Measurements from ENCODE around the gene MBLAC1.

MBLAC1 gene

DNA sequence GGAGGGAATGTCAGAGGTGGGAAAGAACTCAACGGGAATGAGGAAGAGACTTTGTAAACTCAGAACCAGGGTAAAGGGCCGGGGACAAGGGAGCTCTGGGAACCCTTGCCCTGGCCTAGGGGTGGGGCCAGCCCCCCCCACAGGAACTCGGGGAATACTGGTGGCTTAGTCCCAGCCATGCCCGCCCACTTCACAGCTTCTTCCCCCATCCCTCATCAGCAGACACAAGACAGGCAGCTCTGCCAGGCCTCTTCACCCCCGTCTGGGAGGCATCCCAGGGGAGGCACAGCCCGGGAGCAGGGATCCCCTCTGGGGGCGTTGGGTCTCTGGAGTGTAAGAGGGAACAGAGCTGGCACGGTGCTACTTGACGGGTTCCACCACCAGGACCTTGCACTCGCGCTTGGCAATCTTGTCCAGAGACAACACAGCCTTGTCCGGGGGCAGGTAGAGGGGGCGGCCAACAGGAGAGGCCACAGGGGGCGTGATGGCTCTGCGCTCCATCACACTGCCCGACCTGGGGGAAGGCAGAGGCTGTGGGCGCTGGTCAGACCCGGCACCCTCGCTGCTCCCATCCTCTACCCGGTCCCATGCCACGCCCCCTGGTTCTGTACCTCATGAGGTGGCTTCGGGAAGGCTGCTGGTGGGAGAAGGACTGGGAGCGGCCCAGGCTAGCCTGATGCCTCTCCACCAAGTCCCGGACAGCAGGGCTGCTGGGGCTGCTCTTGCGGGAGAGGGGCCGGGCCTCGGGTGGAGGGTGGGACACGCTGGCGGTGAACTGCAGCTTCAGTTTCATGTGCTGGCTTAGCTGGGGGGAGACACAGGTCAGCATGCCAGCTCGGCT lies 28.1 kb downstream of the MBLAC1 start:
- no peak for DNase-seq (ENCODE audit: low spot score)

DNA sequence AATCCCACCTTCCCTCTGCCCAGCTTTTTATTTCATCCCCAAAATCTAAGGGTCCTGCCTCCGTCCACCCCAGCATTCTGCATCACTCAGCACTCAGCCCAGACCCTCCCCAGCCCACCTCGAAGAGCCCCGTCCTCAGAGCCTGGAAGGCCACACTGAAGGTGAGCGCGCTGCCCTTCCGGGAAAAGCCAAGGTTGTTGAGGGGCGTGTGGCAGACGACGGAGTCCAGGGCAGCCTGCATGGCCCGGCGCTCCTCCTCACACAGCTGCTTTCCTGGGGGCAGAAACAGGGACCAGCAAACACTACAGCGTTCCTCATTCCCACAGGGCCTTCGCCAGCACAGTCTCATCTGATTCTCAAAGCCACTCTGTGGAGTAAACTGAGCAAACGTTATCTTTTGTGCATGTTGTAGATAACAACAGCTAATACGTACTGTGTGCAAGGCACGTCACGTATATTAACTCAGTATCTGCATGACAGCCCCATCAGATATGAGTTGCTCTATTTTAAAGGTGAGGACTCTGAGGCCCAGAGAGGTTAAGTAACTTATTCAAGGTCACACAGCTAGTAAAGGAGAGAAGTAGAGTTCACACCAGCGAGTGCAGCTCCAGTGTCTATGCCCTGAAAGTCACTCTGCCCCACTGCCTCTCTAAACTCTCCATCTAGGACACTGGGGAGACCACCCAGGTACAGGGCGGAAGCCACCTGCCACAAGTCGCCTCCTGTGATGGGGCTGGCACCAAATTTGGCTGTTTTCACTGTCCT lies 29.0 kb downstream of the MBLAC1 start:
- DNase-seq (ENCODE audit: low spot score) = no peak

DNA sequence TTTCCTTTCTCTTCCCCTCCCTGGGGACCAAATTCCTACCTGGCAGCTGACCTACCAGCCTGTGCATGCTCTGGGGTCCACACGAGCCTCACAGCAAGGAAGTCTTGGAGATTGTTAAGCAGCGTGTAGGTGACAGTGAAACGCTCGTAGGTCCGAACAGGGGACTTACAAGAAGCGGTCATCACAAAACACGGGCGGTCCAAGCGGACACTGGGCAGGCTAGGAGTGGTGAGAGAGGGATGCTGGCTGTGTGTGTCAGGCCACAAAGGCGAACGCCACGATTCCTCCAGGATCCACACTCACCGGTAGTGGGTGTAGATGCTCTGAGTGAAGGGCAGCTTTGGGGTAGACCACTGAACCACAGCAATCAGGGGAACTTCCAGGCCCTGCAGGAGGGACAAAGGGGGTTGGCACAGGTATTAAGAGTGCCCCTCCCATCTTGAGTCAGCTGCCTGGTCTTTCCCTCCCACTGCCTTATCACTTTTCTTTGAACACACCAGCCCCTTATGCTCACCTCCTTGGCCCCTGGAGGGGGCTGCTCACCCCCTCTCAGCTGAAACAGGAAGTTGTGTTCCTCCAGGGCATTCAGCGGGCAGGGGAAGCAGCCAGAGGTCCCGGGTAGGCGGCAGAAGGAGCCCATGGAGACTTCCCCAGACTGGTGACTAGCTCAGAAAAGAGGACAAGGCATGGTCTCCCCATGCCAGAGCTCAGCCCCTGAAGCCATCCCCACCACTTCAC lies 29.7 kb downstream of the MBLAC1 start:
- no peak for DNase-seq (ENCODE audit: low spot score)

DNA sequence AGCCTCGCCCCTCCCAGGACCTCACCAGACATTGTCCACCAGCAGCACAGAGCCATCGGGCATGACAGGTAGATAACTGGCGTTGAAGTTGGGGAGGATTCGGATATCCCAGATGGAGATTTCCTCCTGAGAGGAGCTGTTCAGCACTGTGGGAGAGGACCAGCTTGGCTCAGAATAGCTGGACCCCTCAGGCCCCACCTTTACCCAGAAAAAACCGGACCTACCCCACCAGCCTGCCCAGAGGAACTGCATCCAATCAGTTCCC lies 30.2 kb downstream of the MBLAC1 start:
- no peak for DNase-seq (ENCODE audit: low spot score)

DNA sequence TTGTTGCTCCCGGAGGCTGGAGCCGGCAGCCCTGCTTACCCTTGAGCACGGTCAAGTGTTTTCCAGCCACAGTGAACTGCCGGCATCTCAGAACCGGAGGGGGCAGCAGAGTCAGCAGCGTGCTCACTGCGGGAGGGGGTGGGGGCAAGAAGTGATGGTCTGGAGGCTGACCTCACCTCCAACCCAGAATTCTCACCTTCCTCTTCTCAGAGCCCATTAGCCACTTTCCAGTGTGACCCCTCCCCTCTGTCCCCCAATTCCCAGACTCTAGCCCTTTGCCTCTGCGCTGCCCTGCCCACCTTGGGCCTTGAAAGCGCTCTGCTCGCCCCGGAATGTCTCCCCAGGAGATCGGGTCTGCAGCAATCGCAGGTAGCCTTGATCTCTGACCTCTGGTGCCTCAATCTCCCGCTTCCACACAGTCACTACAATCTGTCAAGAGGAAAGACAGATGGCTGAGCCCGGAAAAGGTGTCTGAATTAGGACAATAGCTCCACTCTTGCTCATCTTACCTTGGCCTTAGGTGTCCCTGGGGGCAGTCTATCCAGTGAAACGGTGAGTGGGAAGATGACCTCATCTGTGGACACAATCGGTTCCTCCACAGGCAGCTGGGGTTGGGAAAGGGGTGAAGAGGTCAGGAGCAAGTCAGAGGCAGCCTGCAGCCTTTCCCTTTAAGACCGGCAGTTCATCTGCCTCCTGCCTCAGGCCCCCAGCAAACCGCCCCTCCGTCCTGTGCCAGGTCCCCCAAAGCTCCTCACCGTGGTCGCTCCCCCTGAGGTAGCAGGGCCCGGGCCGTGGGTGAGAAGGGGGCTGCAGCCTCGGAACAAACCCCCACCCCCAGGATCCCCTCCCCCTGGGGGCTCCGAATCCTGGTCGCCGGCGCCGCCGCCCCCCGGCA lies 30.8 kb downstream of the MBLAC1 start:
- DNase-seq (ENCODE audit: low spot score) = no peak

DNA sequence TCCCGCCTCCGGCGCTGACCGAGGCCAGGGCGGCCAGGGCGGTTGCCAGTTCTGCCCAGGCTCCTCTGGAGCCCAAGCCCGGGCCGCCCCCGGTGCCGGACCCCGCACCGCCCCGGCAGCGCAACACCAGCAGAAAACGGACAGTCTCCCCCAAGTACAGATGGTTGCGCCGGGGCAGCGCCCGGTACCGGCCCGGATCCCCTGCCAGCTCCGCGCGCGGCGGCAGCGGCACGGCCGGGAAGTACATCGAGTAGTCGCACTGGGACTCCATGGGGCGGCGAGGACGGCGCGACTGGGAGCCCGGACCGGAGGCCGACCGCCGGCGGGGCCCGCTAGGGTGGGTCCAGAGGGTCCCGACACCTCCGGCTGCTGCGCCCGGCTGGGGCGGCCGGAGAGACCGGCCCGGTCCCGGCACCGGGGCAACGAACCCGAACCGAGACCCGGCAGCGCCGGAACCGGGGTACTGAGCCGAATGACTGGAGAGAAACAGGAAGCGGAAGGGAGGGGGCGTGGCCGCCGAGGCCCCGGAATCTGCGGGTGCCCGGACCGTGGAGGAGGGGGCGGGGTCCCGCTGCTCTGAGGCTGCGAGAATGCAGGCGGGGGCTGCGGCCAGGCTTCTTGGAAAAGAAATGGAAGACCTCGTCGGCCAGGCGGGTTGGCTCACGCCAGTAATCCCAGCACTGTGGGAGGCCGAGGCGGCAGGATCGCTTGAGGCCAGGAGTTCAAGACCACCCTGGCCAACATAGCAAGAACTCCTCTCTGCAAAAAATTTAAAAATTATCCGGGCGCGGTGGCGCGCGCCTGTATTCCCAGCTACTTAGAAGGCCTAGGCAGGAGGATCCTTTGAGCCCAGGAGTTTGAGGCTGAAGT lies 31.7 kb downstream of the MBLAC1 start, which contains the start of gene TRAPPC14:
TRAPPC14 (minus strand) TSS at position 495 of the 870 bp plus-strand sequence; CDS start at position 271, 224 bp downstream.
- DNase-seq (ENCODE audit: low spot score) = peak; percentile 89

DNA sequence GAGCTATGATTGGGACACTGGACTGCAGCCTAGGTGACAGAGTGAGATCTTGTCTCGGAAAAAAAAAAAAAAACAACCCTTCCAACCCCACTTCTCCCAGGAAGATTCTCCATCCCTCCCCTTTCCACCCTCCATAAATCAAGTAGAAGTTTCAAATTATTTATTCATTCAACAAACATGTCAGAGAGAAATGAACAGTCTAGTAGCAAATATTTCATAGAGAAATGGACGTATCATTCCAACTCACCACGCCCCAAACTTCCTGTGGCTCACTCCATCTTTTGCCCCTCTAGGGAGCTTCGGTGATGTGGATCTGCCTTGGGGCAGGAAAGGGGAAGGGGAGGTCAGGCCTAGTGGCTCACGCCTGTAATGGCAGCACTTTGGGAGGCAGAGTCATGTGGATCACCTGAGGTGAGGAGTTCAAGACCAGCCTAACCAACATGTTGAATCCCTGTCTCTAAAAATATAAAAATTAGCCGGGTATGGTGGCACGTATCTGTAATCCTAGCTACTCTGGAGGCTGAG lies 32.4 kb downstream of the MBLAC1 start:
- DNase-seq (ENCODE audit: low spot score) = no peak

DNA sequence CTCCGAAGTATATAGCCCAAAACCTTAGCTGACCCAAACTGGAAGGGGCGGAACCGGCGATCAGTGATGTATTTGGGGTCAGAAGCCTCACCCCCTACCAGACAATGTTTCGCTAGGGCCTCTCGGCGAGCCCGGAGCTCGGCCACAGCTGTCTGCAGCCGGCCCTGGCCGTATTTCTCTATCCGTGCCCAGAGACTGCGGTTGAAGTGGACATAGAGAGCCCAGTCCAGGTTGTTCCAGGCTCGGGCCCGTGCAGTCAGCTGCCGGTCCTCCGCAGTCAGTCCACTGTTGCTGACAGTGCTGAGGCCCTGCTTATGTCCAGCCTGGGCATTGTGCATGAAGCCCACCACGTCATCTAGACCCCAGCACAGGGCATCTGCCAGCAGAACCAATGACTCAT lies 33.3 kb downstream of the MBLAC1 start:
- no peak for DNase-seq (ENCODE audit: low spot score)

DNA sequence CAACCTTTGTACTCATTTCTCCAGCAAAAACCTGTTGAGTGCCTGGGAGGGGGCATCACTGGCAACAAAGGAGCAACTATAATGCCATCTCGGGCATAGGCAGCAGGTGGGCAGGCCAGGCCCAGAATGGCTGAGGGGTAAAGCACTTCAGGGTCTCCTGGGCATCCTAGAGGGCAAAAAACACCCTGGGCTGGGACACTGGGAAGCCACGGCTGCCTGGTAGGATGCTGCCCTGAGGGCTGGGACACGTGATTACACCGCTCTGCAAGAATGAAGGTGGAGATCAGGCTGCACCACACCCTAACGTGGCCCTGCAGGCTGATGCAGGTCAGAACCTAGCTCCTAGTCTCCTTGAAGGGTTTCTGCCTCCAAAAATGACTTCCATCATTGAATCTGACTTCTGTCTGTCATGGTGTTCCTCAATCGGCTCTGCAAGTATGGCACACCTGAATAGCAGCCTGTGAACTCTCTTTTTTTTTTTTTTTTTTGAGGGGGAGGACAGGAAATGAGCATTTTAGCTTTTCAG lies 36.3 kb downstream of the MBLAC1 start:
- peak; percentile 25 for DNase-seq (ENCODE audit: low spot score)

DNA sequence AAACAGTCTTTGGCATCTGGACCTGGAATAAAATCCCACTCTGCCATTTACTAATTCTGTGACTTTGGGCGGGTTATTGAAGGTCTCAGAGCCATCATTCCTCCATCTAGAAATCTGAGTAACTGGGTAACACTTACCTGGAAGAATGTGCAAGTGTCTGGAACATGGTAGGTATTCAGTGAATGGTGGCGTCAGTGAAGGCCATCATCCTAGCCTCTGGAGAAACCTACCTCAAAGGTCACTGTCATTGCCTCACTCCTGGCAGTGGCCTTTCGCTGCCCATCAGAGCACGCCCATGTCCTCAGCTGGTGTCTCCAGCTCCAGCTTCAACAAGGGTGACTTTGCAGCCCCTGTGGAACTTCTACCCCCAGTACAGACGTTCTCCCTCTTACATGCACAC lies 37.1 kb downstream of the MBLAC1 start:
- DNase-seq (ENCODE audit: low spot score) = no peak

DNA sequence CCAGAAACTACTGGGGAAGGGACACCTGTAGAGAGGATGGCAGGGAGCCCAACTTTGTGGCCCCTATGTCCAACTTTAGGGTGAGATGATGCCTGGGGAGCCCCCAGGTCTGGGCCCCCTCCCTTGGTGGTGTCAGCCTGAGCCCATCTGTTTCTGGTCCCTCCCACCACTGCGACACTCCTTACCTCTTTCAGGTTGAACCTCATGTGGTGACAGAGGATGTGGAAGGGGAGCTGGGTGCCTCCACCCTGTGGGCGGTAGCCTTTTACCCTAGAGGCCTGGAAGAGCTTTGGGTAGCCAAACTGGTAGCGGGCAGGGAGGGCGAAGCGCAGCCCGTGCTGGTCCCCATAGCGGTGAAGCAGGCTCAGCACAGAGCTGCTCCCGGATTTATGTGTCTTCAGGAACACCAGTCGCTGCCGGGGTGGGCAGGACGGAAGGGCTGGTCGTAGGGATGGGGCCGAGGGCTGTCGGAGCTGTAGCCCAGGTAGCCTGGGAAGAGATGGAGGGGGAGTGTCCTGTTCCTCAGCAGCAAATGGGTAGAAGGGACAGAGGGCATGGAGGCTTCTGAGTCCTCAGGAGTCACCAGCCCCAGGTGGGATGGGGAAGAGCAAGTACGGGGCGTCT lies 39.7 kb downstream of the MBLAC1 start:
- peak; percentile 66 for DNase-seq (ENCODE audit: low spot score)

DNA sequence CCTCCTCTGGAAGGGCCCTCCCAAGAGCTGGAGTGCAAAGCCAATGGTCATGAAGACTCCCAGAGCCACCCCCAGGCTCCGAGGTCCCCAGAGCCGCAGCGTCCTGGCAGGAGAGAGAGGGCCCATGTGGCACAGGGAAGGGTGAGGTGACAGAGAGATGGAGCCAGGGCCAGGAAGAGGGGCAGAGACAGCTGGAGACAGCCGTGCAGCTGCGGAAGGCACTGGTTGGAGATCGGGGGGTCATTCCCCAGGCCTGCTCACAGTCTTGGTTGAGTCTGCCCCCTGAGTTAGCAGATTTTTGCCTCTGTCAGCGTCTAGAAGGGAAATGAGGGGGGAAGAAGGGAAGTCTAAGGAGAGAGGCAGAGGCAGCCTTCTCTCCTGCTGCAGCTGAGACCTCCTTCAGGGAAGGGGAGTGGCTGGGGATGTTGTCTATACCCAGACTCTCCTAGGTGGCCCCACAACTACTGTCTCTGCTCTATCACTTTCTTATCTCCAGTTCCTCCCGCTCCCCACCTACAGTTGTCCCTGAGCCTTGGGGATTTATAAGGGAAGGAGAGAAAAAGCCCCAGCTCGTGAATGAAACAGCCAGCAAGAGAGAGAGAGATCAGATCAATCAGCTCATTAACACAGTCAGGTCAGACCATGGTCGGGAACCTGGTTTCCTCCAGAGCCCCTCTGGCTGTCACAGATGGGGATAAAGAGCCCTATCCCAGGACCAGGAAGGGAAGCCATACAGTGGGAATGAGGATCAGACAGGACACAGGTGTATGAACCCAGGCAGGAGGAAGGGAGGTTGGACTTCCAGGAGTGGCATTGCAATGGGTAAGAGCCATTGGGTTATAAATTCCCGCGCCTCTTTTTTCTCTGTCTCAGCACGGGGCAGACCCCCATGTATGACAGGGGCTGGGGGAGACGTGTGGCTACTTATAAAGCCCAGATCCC lies 40.5 kb downstream of the MBLAC1 start:
- no peak for DNase-seq (ENCODE audit: low spot score)

DNA sequence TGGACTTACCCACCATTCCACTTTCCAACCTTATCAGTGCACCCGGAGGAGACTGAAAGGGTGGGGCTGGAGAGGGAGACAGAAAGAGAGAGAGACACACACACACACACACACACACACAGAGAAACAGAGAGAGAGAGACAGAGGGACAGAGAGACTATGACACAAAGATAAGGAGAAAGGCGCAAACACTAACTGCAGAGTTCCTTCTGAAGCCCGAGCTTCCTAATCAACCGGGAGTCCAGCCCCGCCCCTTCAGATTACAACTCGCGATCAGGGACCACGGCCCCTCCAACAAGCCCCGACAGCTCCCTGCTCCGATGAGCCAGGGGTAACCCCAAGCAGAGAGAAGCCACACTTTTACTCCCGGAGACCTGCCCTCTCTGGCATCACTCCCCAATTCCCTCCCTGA lies 41.2 kb downstream of the MBLAC1 start:
- no peak for DNase-seq (ENCODE audit: low spot score)

DNA sequence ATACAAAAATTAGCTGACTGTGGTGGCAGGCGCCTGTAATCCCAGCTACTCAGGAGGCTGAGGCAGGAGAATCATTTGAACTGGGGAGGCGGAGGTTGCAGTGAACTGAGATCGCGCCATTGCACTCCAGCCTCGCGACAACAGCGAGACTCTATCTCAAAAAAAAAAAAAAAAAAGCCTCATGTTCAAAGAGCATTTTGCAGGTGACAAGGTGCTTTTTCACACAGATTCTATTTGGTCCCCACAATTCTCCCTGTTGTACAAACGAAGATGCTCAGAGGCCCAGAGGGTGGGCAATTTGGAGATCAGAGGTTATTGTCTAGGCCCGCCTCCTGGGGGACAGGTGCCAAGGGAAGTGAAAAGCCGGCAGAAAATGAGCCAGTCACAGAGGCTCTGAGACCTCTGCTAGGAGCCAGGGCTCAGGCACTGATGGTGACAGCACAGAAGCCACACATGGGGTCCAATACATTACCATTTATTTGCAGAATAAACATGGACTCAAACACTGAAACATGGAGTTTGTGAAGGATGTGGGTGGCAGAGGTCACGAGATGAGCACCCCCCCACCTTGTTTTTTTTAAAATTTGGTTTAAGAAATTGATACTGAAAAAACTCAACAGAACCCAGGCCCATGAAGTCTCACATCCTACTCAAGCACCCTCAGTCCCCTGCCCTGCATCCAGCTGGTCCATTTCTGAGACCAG lies 42.5 kb downstream of the MBLAC1 start:
- DNase-seq (ENCODE audit: low spot score) = no peak

DNA sequence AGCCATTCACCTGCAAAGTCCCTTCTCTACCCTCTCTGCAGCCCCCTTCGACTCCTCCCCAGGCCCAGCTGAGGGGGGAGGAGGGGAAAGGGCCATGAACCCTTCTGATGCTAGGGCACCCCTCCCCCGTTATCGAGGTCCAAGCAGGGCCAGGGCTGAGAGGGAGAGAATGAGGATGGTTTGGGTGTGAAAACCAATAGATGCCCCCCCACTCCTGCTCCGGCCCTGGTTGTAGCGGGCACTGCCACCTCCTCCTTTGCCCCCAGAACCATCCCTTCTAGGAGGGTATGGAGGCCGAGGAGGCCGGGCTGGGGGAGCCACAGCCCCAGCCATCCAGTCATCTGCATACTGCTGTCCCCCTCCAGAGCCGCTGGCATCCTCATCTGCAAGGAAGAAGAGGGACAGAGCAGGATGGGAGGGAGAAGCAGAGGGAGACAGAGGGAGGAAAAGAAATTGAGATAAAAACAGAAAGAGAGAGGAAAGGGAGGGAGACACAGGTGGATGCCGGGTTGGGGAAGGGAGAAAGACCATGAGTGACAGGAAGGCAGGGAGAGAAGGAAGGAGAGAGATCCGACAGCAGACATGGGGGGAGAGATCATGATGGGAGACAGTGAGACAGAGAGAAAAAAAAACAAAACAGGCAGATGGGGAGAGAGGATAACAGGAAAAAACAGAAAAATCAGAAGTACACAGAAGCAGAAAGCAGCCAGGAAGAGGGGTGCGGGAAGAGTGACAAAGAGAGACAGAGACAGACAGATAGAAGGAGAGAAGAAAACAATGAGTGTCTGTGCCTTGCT lies 43.5 kb downstream of the MBLAC1 start:
- DNase-seq (ENCODE audit: low spot score) = no peak

DNA sequence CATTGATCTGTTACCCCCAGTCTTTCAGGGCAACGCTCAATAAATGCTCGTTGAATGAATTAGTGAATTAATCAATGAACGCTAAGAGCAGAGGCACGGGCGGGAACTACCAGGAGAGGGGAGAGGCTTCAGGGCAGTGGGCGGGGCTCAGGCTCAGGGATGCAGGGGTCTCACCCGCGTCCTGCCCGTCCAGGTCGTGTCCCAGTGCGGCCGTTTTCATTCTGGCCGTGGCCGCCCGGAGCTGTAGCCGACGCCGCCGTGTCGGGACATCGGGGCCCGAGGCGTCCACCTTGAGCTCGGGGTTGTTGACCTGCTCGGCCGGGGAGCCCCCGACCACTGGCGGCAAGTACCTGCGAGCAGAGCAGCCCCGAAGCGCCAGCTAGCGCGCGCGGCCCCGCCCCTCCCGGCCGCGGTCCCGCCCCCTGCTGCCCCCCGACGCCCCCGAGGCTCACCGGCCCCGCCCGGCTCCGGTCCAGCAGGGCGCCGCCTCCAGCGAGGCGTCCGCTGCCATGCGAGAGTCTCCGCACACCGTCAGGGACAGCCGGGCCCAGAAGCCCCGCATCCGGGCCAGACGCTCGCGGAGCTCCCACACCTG lies 44.4 kb downstream of the MBLAC1 start:
- no peak for DNase-seq (ENCODE audit: low spot score)

DNA sequence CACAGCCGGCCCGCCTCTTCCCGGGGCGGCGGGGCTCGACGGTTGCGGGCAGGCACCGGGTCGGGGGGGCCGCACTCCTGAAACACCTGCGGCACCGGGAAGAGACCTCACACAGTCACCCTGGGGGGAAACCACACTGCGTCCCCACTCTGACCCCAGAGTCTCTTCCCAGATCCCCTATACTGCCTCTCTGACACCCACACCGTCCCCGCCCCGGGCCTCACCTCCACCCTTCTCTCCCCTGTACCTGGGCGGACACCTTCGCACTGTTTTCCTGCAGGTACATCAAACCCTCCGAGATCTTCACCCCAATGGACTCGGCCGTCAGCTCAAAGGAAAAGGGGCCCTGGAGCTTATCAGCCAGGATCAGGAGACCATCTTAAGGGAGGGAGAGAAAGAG lies 45.1 kb downstream of the MBLAC1 start:
- no peak for DNase-seq (ENCODE audit: low spot score)
